WTC11 (cell line): ENCODE data around the gene SYNGR1. TPM values are rescaled to one million over a fixed set of nuclear protein-coding genes. Genes with fewer than 3 reads are reported as not detected.

Experiments used
- ATAC-seq: fragments of 200-7000 bp; cut with Tn5 transposase; 2 replicates; pipeline ENCODE4 v1.10.0; 2021; ENCODE audit warnings: mild to moderate bottlenecking, moderate library complexity
- CTCF ChIA-PET: fragments of 300-600 bp; sonication (Branson Sonifier 250); formaldehyde crosslinking; loops from one replicate; lab custom pipeline; 2021; ENCODE audit warnings: antibody characterized with exemption; lab: Charles Lee
- POLR2A ChIA-PET: fragments of 350-600 bp; sonication (Branson Sonifier 250); formaldehyde crosslinking; loops from one replicate; lab custom pipeline; 2021; ENCODE audit warnings: antibody characterized with exemption; lab: Charles Lee
- DNase-seq: peaks from one replicate; pipeline ENCODE4 v3.0.0; 2021; ENCODE audit warnings: low spot score
- H3K27ac Mint-ChIP-seq: 2 replicates; pipeline ENCODE4 v1.8.0; 2021; ENCODE audit warnings: mixed read lengths
- H3K27me3 Mint-ChIP-seq: 2 replicates; pipeline ENCODE4 v1.8.0; 2021; ENCODE audit warnings: low read depth, mild to moderate bottlenecking, moderate library complexity, mixed read lengths
- H3K36me3 Mint-ChIP-seq: 2 replicates; pipeline ENCODE4 v1.8.0; 2021; ENCODE audit warnings: mixed read lengths
- H3K4me1 Mint-ChIP-seq: 2 replicates; pipeline ENCODE4 v1.8.0; 2022; ENCODE audit warnings: mixed read lengths
- H3K4me3 Mint-ChIP-seq: 2 replicates; pipeline ENCODE4 v1.8.0; 2021; ENCODE audit warnings: mild to moderate bottlenecking, moderate library complexity, mixed read lengths
- H3K9me3 Mint-ChIP-seq: 2 replicates; pipeline ENCODE4 v1.8.0; 2021; ENCODE audit warnings: mixed read lengths
- CBFB ChIP-seq: sonication (generic); formaldehyde crosslinking; IDR thresholded peaks from 2 replicates; pipeline ENCODE4 v1.8.1; 2022; ENCODE audit warnings: mild to moderate bottlenecking, low read depth, missing genetic modification reagents
- FOXP1 ChIP-seq: sonication (generic); formaldehyde crosslinking; IDR thresholded peaks from 2 replicates; pipeline ENCODE4 v1.8.0; 2022; ENCODE audit warnings: missing genetic modification reagents, mild to moderate bottlenecking, moderate library complexity, borderline replicate concordance
- IRF2 ChIP-seq: sonication (generic); formaldehyde crosslinking; IDR thresholded peaks from 2 replicates; pipeline ENCODE4 v1.8.0; 2022; ENCODE audit warnings: low read depth, missing genetic modification reagents, borderline replicate concordance
- JUN ChIP-seq: sonication (generic); formaldehyde crosslinking; IDR thresholded peaks from 2 replicates; pipeline ENCODE4 v1.8.0; 2023; ENCODE audit warnings: mild to moderate bottlenecking, missing genetic modification reagents
- SP1 ChIP-seq: sonication (generic); formaldehyde crosslinking; conservative IDR thresholded peaks from 2 replicates; pipeline ENCODE4 v1.8.1; 2022; ENCODE audit warnings: missing genetic modification reagents
- ZNF138 ChIP-seq: sonication (generic); formaldehyde crosslinking; conservative IDR thresholded peaks from 2 replicates; pipeline ENCODE4 v1.8.1; 2022; ENCODE audit warnings: mild to moderate bottlenecking, moderate library complexity, missing genetic modification reagents
- ZNF219 ChIP-seq: sonication (generic); formaldehyde crosslinking; IDR thresholded peaks from 2 replicates; pipeline ENCODE4 v1.8.0; 2023; ENCODE audit warnings: missing genetic modification reagents, mild to moderate bottlenecking, borderline replicate concordance
- ZNF263 ChIP-seq: sonication (generic); formaldehyde crosslinking; IDR thresholded peaks from 2 replicates; pipeline ENCODE4 v1.8.1; 2022; ENCODE audit warnings: low read depth, mild to moderate bottlenecking, moderate library complexity, missing genetic modification reagents
- ZNF416 ChIP-seq: fragments of 250-450 bp; sonication (Bioruptor Pico); IDR thresholded peaks from 2 replicates; pipeline ENCODE4 v1.9.0; 2021; ENCODE audit warnings: mild to moderate bottlenecking, inconsistent platforms
- total RNA-seq: library from RNA; stranded (reverse); gene quantifications from 3 replicates; pipeline ENCODE4 v1.2.3, GENCODE V29; 2021
- TF ChIP-seq, protein P1 (sequence below): sonication (generic); formaldehyde crosslinking; IDR thresholded peaks from 2 replicates; pipeline ENCODE4 v1.8.1; 2022; ENCODE audit warnings: mild to moderate bottlenecking, moderate library complexity, missing genetic modification reagents
- TF ChIP-seq, protein P2 (sequence below): sonication (generic); formaldehyde crosslinking; IDR thresholded peaks from 2 replicates; pipeline ENCODE4 v1.8.0; 2022; ENCODE audit warnings: mild to moderate bottlenecking, missing genetic modification reagents
- TF ChIP-seq, protein P3 (sequence below): sonication (generic); formaldehyde crosslinking; IDR thresholded peaks from 2 replicates; pipeline ENCODE4 v1.8.1; 2022; ENCODE audit warnings: mild to moderate bottlenecking, missing genetic modification reagents, moderate library complexity, borderline replicate concordance
- TF ChIP-seq, protein P4 (sequence below): sonication (generic); formaldehyde crosslinking; IDR thresholded peaks from 2 replicates; pipeline ENCODE4 v1.8.0; 2022; ENCODE audit warnings: mild to moderate bottlenecking, missing genetic modification reagents
- TF ChIP-seq, protein P5 (sequence below): sonication (generic); formaldehyde crosslinking; IDR thresholded peaks from 2 replicates; pipeline ENCODE4 v1.8.1; 2022; ENCODE audit warnings: low read depth, mild to moderate bottlenecking, moderate library complexity, missing genetic modification reagents, borderline replicate concordance
- TF ChIP-seq, protein P6 (sequence below): sonication (generic); formaldehyde crosslinking; IDR thresholded peaks from 2 replicates; pipeline ENCODE4 v1.8.1; 2023; ENCODE audit warnings: mild to moderate bottlenecking, missing genetic modification reagents
- TF ChIP-seq, protein P7 (sequence below): sonication (generic); formaldehyde crosslinking; IDR thresholded peaks from 2 replicates; pipeline ENCODE4 v1.8.1; 2023; ENCODE audit warnings: mild to moderate bottlenecking, moderate library complexity, missing genetic modification reagents
- TF ChIP-seq, protein P8 (sequence below): fragments of 250-450 bp; sonication (Bioruptor Pico); IDR thresholded peaks from 2 replicates; pipeline ENCODE4 v1.9.0; 2021; ENCODE audit warnings: mild to moderate bottlenecking, borderline replicate concordance

SYNGR1 gene
- total RNA-seq, 1 experiment from 2014 or later: 35.3 TPM

DNA sequence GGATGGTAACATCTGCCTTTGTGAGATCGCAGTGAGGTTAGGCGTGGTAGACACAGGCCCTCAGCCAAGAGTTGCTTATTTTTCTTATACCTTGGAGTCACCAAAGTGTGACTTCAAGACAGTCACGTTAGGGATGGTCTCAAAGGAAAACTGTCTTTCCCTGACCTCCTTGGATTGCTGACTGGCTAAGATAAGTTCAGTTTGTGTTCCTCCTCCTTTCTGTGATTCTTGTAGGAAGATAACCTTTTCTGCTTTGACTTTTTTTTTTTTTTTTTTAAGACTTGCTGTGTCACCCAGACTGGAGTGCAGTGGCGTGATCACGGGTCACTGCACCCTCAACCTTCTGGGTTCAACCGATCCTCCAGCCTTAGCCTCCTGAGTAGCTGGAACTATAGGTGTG, 72.9 kb downstream of the SYNGR1 start:
- CTCF ChIA-PET: interaction anchor here (0.7 to 1.6 kb wide), 2 partner anchors 14 to 103 kb away, joined by 4 to 9 read pairs; partner anchors contain the start of gene RPL3
- DNase-seq: no peak
- Mint-ChIP-seq H3K36me3 (peaks cover 45% of the 10 kb centered on the region), H3K27ac (no peak overlapping the region), H3K27me3 (no peaks in the 10 kb centered on the region), H3K4me3 (no peak overlapping the region), H3K9me3 (no peaks in the 10 kb centered on the region), H3K4me1 (peaks cover 18% of the 10 kb centered on the region)
- no peak for TF ChIP-seq SP1 (CRISPR knock-in tag)
- TF ChIP-seq, protein P1, sequence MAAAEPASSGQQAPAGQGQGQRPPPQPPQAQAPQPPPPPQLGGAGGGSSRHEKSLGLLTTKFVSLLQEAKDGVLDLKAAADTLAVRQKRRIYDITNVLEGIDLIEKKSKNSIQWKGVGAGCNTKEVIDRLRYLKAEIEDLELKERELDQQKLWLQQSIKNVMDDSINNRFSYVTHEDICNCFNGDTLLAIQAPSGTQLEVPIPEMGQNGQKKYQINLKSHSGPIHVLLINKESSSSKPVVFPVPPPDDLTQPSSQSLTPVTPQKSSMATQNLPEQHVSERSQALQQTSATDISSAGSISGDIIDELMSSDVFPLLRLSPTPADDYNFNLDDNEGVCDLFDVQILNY (CRISPR knock-in tag): no peak
- no peak for TF ChIP-seq ZNF138 (CRISPR knock-in tag)
- TF ChIP-seq, protein P2, sequence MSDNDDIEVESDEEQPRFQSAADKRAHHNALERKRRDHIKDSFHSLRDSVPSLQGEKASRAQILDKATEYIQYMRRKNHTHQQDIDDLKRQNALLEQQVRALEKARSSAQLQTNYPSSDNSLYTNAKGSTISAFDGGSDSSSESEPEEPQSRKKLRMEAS (CRISPR knock-in tag): no peak
- no peak for TF ChIP-seq JUN (CRISPR knock-in tag)
- TF ChIP-seq, protein P3, sequence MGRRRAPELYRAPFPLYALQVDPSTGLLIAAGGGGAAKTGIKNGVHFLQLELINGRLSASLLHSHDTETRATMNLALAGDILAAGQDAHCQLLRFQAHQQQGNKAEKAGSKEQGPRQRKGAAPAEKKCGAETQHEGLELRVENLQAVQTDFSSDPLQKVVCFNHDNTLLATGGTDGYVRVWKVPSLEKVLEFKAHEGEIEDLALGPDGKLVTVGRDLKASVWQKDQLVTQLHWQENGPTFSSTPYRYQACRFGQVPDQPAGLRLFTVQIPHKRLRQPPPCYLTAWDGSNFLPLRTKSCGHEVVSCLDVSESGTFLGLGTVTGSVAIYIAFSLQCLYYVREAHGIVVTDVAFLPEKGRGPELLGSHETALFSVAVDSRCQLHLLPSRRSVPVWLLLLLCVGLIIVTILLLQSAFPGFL: no peak
- TF ChIP-seq ZNF263 (CRISPR knock-in tag): no peak
- TF ChIP-seq IRF2: no peak
- TF ChIP-seq, protein P4, sequence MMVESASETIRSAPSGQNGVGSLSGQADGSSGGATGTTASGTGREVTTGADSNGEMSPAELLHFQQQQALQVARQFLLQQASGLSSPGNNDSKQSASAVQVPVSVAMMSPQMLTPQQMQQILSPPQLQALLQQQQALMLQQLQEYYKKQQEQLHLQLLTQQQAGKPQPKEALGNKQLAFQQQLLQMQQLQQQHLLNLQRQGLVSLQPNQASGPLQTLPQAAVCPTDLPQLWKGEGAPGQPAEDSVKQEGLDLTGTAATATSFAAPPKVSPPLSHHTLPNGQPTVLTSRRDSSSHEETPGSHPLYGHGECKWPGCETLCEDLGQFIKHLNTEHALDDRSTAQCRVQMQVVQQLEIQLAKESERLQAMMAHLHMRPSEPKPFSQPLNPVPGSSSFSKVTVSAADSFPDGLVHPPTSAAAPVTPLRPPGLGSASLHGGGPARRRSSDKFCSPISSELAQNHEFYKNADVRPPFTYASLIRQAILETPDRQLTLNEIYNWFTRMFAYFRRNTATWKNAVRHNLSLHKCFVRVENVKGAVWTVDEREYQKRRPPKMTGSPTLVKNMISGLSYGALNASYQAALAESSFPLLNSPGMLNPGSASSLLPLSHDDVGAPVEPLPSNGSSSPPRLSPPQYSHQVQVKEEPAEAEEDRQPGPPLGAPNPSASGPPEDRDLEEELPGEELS: no peak
- TF ChIP-seq, protein P5, sequence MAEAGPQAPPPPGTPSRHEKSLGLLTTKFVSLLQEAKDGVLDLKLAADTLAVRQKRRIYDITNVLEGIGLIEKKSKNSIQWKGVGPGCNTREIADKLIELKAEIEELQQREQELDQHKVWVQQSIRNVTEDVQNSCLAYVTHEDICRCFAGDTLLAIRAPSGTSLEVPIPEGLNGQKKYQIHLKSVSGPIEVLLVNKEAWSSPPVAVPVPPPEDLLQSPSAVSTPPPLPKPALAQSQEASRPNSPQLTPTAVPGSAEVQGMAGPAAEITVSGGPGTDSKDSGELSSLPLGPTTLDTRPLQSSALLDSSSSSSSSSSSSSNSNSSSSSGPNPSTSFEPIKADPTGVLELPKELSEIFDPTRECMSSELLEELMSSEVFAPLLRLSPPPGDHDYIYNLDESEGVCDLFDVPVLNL (CRISPR knock-in tag): no peak
- TF ChIP-seq, protein P6, sequence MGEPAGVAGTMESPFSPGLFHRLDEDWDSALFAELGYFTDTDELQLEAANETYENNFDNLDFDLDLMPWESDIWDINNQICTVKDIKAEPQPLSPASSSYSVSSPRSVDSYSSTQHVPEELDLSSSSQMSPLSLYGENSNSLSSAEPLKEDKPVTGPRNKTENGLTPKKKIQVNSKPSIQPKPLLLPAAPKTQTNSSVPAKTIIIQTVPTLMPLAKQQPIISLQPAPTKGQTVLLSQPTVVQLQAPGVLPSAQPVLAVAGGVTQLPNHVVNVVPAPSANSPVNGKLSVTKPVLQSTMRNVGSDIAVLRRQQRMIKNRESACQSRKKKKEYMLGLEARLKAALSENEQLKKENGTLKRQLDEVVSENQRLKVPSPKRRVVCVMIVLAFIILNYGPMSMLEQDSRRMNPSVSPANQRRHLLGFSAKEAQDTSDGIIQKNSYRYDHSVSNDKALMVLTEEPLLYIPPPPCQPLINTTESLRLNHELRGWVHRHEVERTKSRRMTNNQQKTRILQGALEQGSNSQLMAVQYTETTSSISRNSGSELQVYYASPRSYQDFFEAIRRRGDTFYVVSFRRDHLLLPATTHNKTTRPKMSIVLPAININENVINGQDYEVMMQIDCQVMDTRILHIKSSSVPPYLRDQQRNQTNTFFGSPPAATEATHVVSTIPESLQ (CRISPR knock-in tag): no peak
- no peak for TF ChIP-seq CBFB (CRISPR knock-in tag)
- TF ChIP-seq ZNF219: no peak
- no peak for TF ChIP-seq FOXP1 (CRISPR knock-in tag)
- TF ChIP-seq, protein P7, sequence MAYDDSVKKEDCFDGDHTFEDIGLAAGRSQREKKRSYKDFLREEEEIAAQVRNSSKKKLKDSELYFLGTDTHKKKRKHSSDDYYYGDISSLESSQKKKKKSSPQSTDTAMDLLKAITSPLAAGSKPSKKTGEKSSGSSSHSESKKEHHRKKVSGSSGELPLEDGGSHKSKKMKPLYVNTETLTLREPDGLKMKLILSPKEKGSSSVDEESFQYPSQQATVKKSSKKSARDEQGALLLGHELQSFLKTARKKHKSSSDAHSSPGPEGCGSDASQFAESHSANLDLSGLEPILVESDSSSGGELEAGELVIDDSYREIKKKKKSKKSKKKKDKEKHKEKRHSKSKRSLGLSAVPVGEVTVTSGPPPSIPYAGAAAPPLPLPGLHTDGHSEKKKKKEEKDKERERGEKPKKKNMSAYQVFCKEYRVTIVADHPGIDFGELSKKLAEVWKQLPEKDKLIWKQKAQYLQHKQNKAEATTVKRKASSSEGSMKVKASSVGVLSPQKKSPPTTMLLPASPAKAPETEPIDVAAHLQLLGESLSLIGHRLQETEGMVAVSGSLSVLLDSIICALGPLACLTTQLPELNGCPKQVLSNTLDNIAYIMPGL (CRISPR knock-in tag): no peak
- no peak for TF ChIP-seq ZNF416
- TF ChIP-seq, protein P8, sequence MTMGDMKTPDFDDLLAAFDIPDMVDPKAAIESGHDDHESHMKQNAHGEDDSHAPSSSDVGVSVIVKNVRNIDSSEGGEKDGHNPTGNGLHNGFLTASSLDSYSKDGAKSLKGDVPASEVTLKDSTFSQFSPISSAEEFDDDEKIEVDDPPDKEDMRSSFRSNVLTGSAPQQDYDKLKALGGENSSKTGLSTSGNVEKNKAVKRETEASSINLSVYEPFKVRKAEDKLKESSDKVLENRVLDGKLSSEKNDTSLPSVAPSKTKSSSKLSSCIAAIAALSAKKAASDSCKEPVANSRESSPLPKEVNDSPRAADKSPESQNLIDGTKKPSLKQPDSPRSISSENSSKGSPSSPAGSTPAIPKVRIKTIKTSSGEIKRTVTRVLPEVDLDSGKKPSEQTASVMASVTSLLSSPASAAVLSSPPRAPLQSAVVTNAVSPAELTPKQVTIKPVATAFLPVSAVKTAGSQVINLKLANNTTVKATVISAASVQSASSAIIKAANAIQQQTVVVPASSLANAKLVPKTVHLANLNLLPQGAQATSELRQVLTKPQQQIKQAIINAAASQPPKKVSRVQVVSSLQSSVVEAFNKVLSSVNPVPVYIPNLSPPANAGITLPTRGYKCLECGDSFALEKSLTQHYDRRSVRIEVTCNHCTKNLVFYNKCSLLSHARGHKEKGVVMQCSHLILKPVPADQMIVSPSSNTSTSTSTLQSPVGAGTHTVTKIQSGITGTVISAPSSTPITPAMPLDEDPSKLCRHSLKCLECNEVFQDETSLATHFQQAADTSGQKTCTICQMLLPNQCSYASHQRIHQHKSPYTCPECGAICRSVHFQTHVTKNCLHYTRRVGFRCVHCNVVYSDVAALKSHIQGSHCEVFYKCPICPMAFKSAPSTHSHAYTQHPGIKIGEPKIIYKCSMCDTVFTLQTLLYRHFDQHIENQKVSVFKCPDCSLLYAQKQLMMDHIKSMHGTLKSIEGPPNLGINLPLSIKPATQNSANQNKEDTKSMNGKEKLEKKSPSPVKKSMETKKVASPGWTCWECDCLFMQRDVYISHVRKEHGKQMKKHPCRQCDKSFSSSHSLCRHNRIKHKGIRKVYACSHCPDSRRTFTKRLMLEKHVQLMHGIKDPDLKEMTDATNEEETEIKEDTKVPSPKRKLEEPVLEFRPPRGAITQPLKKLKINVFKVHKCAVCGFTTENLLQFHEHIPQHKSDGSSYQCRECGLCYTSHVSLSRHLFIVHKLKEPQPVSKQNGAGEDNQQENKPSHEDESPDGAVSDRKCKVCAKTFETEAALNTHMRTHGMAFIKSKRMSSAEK: no peak
- ATAC-seq: no peak
- POLR2A ChIA-PET: no interaction called here
